ENCODE results near the gene TRAPPC14.

Gene TRAPPC14

DNA sequence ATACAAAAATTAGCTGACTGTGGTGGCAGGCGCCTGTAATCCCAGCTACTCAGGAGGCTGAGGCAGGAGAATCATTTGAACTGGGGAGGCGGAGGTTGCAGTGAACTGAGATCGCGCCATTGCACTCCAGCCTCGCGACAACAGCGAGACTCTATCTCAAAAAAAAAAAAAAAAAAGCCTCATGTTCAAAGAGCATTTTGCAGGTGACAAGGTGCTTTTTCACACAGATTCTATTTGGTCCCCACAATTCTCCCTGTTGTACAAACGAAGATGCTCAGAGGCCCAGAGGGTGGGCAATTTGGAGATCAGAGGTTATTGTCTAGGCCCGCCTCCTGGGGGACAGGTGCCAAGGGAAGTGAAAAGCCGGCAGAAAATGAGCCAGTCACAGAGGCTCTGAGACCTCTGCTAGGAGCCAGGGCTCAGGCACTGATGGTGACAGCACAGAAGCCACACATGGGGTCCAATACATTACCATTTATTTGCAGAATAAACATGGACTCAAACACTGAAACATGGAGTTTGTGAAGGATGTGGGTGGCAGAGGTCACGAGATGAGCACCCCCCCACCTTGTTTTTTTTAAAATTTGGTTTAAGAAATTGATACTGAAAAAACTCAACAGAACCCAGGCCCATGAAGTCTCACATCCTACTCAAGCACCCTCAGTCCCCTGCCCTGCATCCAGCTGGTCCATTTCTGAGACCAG, 10.8 kb upstream of the TRAPPC14 start:
- no peak overlapping the region for H3K4me3 ChIP-seq (ENCODE audit: insufficient read depth, low read length, poor library complexity, severe bottlenecking)
- no peaks in the 10 kb centered on the region for H3K36me3 ChIP-seq (ENCODE audit: low read length)
- H2AFZ ChIP-seq (ENCODE audit: low read depth, low read length, severe bottlenecking): no peak overlapping the region
- no peak overlapping the region for H3K27ac ChIP-seq (ENCODE audit: low read depth, low read length)
- H3F3A ChIP-seq (ENCODE audit: insufficient read depth): peaks cover 6% of the 10 kb centered on the region; the same call in 1 of the 2 replicates
- no peak overlapping the region for H3K4me2 ChIP-seq (ENCODE audit: low read depth, low read length, poor library complexity, severe bottlenecking)
- no peaks in the 10 kb centered on the region for H3K9me3 ChIP-seq (ENCODE audit: insufficient read depth, low read length)
- H4K20me1 ChIP-seq (ENCODE audit: low read depth, low read length): no peaks in the 10 kb centered on the region
- no peaks in the 10 kb centered on the region for H3K27me3 ChIP-seq (ENCODE audit: low read length)
- no peak overlapping the region for H3K9ac ChIP-seq (ENCODE audit: low read length)
- no peaks in the 10 kb centered on the region for H3K9me2 ChIP-seq (replicated peaks; ENCODE audit: insufficient read depth, low read length)
- TF ChIP-seq EZH2phosphoT487 (conservative IDR thresholded peaks at IDR 0.05; ENCODE audit: low read length): no peak
- TF ChIP-seq, protein P1, sequence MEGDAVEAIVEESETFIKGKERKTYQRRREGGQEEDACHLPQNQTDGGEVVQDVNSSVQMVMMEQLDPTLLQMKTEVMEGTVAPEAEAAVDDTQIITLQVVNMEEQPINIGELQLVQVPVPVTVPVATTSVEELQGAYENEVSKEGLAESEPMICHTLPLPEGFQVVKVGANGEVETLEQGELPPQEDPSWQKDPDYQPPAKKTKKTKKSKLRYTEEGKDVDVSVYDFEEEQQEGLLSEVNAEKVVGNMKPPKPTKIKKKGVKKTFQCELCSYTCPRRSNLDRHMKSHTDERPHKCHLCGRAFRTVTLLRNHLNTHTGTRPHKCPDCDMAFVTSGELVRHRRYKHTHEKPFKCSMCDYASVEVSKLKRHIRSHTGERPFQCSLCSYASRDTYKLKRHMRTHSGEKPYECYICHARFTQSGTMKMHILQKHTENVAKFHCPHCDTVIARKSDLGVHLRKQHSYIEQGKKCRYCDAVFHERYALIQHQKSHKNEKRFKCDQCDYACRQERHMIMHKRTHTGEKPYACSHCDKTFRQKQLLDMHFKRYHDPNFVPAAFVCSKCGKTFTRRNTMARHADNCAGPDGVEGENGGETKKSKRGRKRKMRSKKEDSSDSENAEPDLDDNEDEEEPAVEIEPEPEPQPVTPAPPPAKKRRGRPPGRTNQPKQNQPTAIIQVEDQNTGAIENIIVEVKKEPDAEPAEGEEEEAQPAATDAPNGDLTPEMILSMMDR (IDR thresholded peaks at IDR 0.05; ENCODE audit: insufficient read depth, low read length, poor library complexity, severe bottlenecking): no peak
- H3K79me2 ChIP-seq (ENCODE audit: insufficient read depth, low read length): no peaks in the 10 kb centered on the region

DNA sequence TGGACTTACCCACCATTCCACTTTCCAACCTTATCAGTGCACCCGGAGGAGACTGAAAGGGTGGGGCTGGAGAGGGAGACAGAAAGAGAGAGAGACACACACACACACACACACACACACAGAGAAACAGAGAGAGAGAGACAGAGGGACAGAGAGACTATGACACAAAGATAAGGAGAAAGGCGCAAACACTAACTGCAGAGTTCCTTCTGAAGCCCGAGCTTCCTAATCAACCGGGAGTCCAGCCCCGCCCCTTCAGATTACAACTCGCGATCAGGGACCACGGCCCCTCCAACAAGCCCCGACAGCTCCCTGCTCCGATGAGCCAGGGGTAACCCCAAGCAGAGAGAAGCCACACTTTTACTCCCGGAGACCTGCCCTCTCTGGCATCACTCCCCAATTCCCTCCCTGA, 9.4 kb upstream of the TRAPPC14 start:
- no peak overlapping the region for H2AFZ ChIP-seq (ENCODE audit: low read depth, low read length, severe bottlenecking)

DNA sequence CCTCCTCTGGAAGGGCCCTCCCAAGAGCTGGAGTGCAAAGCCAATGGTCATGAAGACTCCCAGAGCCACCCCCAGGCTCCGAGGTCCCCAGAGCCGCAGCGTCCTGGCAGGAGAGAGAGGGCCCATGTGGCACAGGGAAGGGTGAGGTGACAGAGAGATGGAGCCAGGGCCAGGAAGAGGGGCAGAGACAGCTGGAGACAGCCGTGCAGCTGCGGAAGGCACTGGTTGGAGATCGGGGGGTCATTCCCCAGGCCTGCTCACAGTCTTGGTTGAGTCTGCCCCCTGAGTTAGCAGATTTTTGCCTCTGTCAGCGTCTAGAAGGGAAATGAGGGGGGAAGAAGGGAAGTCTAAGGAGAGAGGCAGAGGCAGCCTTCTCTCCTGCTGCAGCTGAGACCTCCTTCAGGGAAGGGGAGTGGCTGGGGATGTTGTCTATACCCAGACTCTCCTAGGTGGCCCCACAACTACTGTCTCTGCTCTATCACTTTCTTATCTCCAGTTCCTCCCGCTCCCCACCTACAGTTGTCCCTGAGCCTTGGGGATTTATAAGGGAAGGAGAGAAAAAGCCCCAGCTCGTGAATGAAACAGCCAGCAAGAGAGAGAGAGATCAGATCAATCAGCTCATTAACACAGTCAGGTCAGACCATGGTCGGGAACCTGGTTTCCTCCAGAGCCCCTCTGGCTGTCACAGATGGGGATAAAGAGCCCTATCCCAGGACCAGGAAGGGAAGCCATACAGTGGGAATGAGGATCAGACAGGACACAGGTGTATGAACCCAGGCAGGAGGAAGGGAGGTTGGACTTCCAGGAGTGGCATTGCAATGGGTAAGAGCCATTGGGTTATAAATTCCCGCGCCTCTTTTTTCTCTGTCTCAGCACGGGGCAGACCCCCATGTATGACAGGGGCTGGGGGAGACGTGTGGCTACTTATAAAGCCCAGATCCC, 8.7 kb upstream of the TRAPPC14 start:
- no peak overlapping the region for H3K27ac ChIP-seq (ENCODE audit: low read depth, low read length)
- H3K4me3 ChIP-seq (ENCODE audit: insufficient read depth, low read length, poor library complexity, severe bottlenecking): no peak overlapping the region
- no peaks in the 10 kb centered on the region for H3K27me3 ChIP-seq (ENCODE audit: low read length)
- H3K9ac ChIP-seq (ENCODE audit: low read length): no peak overlapping the region
- H3F3A ChIP-seq (ENCODE audit: insufficient read depth): peaks cover 6% of the 10 kb centered on the region; the same call in 1 of the 2 replicates
- no peak overlapping the region for H3K4me2 ChIP-seq (ENCODE audit: low read depth, low read length, poor library complexity, severe bottlenecking)
- no peaks in the 10 kb centered on the region for H3K9me3 ChIP-seq (ENCODE audit: insufficient read depth, low read length)
- no peak overlapping the region for H2AFZ ChIP-seq (ENCODE audit: low read depth, low read length, severe bottlenecking)
- H3K36me3 ChIP-seq (ENCODE audit: low read length): no peaks in the 10 kb centered on the region
- H4K20me1 ChIP-seq (ENCODE audit: low read depth, low read length): no peaks in the 10 kb centered on the region
- H3K79me2 ChIP-seq (ENCODE audit: insufficient read depth, low read length): no peaks in the 10 kb centered on the region
- H3K9me2 ChIP-seq (replicated peaks; ENCODE audit: insufficient read depth, low read length): no peaks in the 10 kb centered on the region
- TF ChIP-seq, protein P1 (IDR thresholded peaks at IDR 0.05; ENCODE audit: insufficient read depth, low read length, poor library complexity, severe bottlenecking): no peak
- TF ChIP-seq EZH2phosphoT487 (conservative IDR thresholded peaks at IDR 0.05; ENCODE audit: low read length): no peak

More for the DNA sequence above, 9.4 kb upstream of the TRAPPC14 start:
- Histone ChIP-seq H3K27ac (ENCODE audit: low read depth, low read length) (no peak overlapping the region), H3K9me3 (ENCODE audit: insufficient read depth, low read length) (no peaks in the 10 kb centered on the region), H3F3A (ENCODE audit: insufficient read depth) (peaks cover 6% of the 10 kb centered on the region; the same call in 1 of the 2 replicates), H3K36me3 (ENCODE audit: low read length) (no peaks in the 10 kb centered on the region), H4K20me1 (ENCODE audit: low read depth, low read length) (no peaks in the 10 kb centered on the region), H3K27me3 (ENCODE audit: low read length) (no peaks in the 10 kb centered on the region), H3K79me2 (ENCODE audit: insufficient read depth, low read length) (no peaks in the 10 kb centered on the region), H3K9ac (ENCODE audit: low read length) (no peak overlapping the region), H3K4me3 (ENCODE audit: insufficient read depth, low read length, poor library complexity, severe bottlenecking) (no peak overlapping the region), H3K4me2 (ENCODE audit: low read depth, low read length, poor library complexity, severe bottlenecking) (no peak overlapping the region), H3K9me2 (replicated peaks; ENCODE audit: insufficient read depth, low read length) (no peaks in the 10 kb centered on the region)
- TF ChIP-seq, protein P1 (IDR thresholded peaks at IDR 0.05; ENCODE audit: insufficient read depth, low read length, poor library complexity, severe bottlenecking): no peak
- no peak for TF ChIP-seq EZH2phosphoT487 (conservative IDR thresholded peaks at IDR 0.05; ENCODE audit: low read length)

All from SU-DHL-6 (cell line).